Fibroblast of lung (primary cell): ENCODE measurements around the gene NUTM1. TPM values are rescaled to one million over a fixed set of nuclear protein-coding genes. Genes with fewer than 3 reads are reported as not detected.
"Not testable (repeated sequence)": the region's sequence is repeated elsewhere in the genome, so short reads cannot be mapped to it uniquely, and the experiment has no call there.

Source experiments
- DNase-seq, 2 donors: peaks; one replicate each; pipeline versions ENCODE4 v3.0.0 to v3.0.0-alpha.2; 2010; ENCODE audit warnings: low read depth in 2 of 2
- H2AFZ ChIP-seq: 2 replicates; pipeline ENCODE4 v1.5.1; 2012; ENCODE audit warnings: low read length, control low read depth, inconsistent platforms
- H3K27ac ChIP-seq: 2 replicates; pipeline ENCODE4 v1.5.1; 2011; ENCODE audit warnings: low read length, control low read depth; ENCODE audit not compliant: insufficient read depth
- H3K27me3 ChIP-seq: 2 replicates; pipeline ENCODE4 v1.5.1; 2011; ENCODE audit warnings: mild to moderate bottlenecking, low read length; ENCODE audit not compliant: control insufficient read depth, insufficient read depth
- H3K36me3 ChIP-seq: 2 replicates; pipeline ENCODE4 v1.5.1; 2011; ENCODE audit warnings: low read length; ENCODE audit not compliant: control insufficient read depth, insufficient read depth
- H3K4me1 ChIP-seq: 2 replicates; pipeline ENCODE4 v1.5.1; 2011; ENCODE audit warnings: low read length; ENCODE audit not compliant: control insufficient read depth, insufficient read depth; ENCODE audit errors: extremely low read depth
- H3K4me2 ChIP-seq: 2 replicates; pipeline ENCODE4 v1.5.1; 2011; ENCODE audit warnings: low read length, control low read depth; ENCODE audit not compliant: insufficient read depth; ENCODE audit errors: extremely low read depth
- H3K4me3 ChIP-seq, 4 experiments: fragments of 200-600 bp in 1 of 4; sonication (generic) in 1 of 4; replicated peaks in 1 of 4; 2 replicates each; pipeline ENCODE4 v1.5.1; 2011 to 2016; ENCODE audit warnings: low read length in 4 of 4, low read depth in 3 of 4, mild to moderate bottlenecking in 3 of 4, control low read depth in 2 of 4, inconsistent platforms in 1 of 4, mixed read lengths in 1 of 4; ENCODE audit not compliant: insufficient read depth in 1 of 4; ENCODE audit errors: control extremely low read depth in 1 of 4
- H3K79me2 ChIP-seq: 2 replicates; pipeline ENCODE4 v1.5.1; 2012; ENCODE audit warnings: mild to moderate bottlenecking, low read length, inconsistent platforms; ENCODE audit not compliant: control insufficient read depth, insufficient read depth
- H3K9ac ChIP-seq: 2 replicates; pipeline ENCODE4 v1.5.1; 2011; ENCODE audit warnings: mild to moderate bottlenecking, low read length, control low read depth; ENCODE audit not compliant: insufficient read depth
- H3K9me3 ChIP-seq: 2 replicates; pipeline ENCODE4 v1.5.1; 2012; ENCODE audit warnings: low read depth, low read length; ENCODE audit not compliant: control insufficient read depth, insufficient read depth
- H4K20me1 ChIP-seq: 2 replicates; pipeline ENCODE4 v1.5.1; 2011; ENCODE audit warnings: low read length; ENCODE audit not compliant: control insufficient read depth, insufficient read depth; ENCODE audit errors: extremely low read depth
- EZH2 ChIP-seq: IDR thresholded peaks from 2 replicates; pipeline ENCODE4 v1.5.1; 2012; ENCODE audit warnings: low read length, control low read depth, mild to moderate bottlenecking; ENCODE audit errors: missing control alignments
- polyA plus RNA-seq, 2 donors: library from polyadenylated mRNA; depleted of rRNA in 1 of 2; stranded (reverse) in 1 of 2; unstranded in 1 of 2; fragments of >200 nt; gene quantifications; 2 replicates each; pipeline ENCODE4 v1.2.1, GENCODE V29; 2011 to 2012; ENCODE audit warnings: missing spikeins in 1 of 2
- total RNA-seq: library from RNA; depleted of rRNA; stranded (reverse); fragments of >200 nt; gene quantifications from 2 replicates; pipeline ENCODE4 v1.2.1, GENCODE V29; 2014
- TF ChIP-seq, protein P1 (sequence below), 2 donors: IDR thresholded peaks in 1 of 2; conservative IDR thresholded peaks in 1 of 2; 1 replicate in 1 of 2; 2 replicates in 1 of 2; pipeline ENCODE4 v1.5.1; 2011 to 2012; ENCODE audit warnings: low read length in 2 of 2, control low read depth in 1 of 2, inconsistent platforms in 1 of 2, low read depth in 1 of 2, mild to moderate bottlenecking in 1 of 2

The NUTM1 gene
- total and polyA plus RNA-seq, 2 donors (not counting 1 experiment from before 2014, with no cell fraction given), result not detected

DNA sequence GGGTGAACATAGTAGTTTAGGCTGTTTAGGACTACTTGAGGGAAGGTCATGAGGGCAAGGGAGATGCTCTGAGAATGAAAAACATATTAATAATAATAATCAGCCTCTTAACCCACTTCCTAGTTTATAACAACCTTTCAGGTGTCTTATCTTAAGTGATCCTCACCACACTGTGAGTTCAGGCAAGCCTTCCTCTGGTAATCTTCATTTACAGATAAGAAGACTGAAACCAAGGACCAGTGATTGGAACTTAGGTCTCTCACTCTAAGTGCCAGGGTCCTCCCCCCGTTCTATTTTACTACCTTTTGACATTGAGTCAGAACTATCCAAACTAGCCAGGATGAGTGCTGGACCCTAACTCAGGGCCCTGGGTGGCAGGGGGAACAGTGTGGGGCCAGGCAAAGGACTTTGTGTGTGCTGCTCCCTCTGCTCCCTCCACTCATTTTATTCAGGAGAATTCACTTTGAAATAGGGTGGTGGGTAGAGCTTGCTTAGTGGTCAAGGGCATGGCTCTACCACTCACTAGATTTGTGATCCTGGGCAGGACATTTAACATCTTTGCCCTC is 5.7 kb downstream of the NUTM1 start:
- Histone ChIP-seq H4K20me1 (no peaks in the 10 kb centered on the region), H3K36me3 (no peaks in the 10 kb centered on the region), H3K79me2 (no peaks in the 10 kb centered on the region), H3K27me3 (no peaks in the 10 kb centered on the region), H2AFZ (no peak overlapping the region), H3K4me1 (no peaks in the 10 kb centered on the region), H3K27ac (no peak overlapping the region), H3K9ac (no peak overlapping the region), H3K9me3 (no peaks in the 10 kb centered on the region), H3K4me2 (no peak overlapping the region), H3K4me3 (no peak overlapping the region)
- no peak for DNase-seq
- TF ChIP-seq, protein P1, sequence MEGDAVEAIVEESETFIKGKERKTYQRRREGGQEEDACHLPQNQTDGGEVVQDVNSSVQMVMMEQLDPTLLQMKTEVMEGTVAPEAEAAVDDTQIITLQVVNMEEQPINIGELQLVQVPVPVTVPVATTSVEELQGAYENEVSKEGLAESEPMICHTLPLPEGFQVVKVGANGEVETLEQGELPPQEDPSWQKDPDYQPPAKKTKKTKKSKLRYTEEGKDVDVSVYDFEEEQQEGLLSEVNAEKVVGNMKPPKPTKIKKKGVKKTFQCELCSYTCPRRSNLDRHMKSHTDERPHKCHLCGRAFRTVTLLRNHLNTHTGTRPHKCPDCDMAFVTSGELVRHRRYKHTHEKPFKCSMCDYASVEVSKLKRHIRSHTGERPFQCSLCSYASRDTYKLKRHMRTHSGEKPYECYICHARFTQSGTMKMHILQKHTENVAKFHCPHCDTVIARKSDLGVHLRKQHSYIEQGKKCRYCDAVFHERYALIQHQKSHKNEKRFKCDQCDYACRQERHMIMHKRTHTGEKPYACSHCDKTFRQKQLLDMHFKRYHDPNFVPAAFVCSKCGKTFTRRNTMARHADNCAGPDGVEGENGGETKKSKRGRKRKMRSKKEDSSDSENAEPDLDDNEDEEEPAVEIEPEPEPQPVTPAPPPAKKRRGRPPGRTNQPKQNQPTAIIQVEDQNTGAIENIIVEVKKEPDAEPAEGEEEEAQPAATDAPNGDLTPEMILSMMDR (conservative IDR thresholded peaks at IDR 0.05 in 1 of 2, IDR thresholded peaks at IDR 0.05 in 1 of 2; ENCODE audit: low read depth in 1 of 2, low read length in 2 of 2), result no peak
- no peak for TF ChIP-seq EZH2

DNA sequence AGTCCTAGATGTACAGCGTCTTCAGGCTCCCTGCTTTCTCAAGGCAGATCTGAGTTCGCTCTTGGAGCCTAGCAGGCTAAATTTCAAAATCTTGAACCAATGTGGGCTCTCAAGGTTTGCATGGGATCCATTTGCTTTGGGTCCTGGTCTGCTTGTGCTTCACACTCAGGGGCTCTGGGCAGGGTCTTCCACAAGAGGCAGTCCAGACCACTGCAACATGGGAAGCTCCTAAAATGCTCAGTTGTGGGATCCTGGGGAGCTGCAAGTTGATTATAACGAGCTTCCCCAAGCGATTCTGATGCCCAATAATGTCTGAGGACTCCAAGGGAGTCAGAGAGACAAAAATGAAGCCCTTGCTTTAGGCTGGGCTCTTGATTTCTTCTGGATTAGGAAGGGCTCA is 6.7 kb downstream of the NUTM1 start:
- Histone ChIP-seq H3K9me3 (no peaks in the 10 kb centered on the region), H3K36me3 (no peaks in the 10 kb centered on the region)

DNA sequence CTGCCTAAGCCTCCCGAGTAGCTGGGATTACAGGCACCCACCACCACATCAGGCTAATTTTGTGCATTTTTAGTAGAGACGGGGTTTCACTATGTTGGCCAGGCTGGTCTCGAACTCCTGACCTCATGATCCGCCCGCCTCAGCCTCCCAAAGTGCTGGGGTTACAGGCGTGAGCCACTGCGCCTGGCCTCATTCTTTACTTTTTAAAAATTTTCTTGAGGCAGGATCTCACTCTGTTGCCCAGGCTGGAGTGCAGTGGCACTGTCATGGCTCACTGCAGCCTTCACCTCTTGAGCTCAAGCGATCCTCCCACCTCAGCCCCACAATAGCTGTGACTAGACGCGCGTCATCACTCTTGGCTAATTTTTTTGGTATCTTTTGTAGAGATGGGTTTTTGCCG is 9.9 kb downstream of the NUTM1 start:
- H2AFZ ChIP-seq, H3K27ac ChIP-seq, H3K27me3 ChIP-seq, H3K36me3 ChIP-seq, H4K20me1 ChIP-seq, H3K9ac ChIP-seq, DNase-seq, H3K79me2 ChIP-seq, H3K4me1 ChIP-seq, H3K9me3 ChIP-seq, H3K4me3 ChIP-seq, H3K4me2 ChIP-seq: not testable (repeated sequence)

More for the DNA sequence above, 6.7 kb downstream of the NUTM1 start:
- H3K27me3 ChIP-seq, result no peaks in the 10 kb centered on the region
- H3K9ac ChIP-seq, result no peak overlapping the region
- DNase-seq, result no peak
- H3K79me2 ChIP-seq, result no peaks in the 10 kb centered on the region
- H3K4me3 ChIP-seq, result no peak overlapping the region
- TF ChIP-seq, protein P1 (conservative IDR thresholded peaks at IDR 0.05 in 1 of 2, IDR thresholded peaks at IDR 0.05 in 1 of 2; ENCODE audit: low read depth in 1 of 2, low read length in 2 of 2), result no peak
- no peak for TF ChIP-seq EZH2
- H3K4me2 ChIP-seq, result no peak overlapping the region
- H3K4me1 ChIP-seq, result no peaks in the 10 kb centered on the region
- no peak overlapping the region for H3K27ac ChIP-seq
- H2AFZ ChIP-seq, result no peak overlapping the region
- no peaks in the 10 kb centered on the region for H4K20me1 ChIP-seq
